GM12891 (cell line): ENCODE data around the gene SFTPA1.

Source experiments
- POLR2A ChIP-seq: IDR thresholded peaks from 2 replicates; pipeline ENCODE4 v1.6.1; 2011; ENCODE audit warnings: low read depth, low read length, control low read depth
- POLR2AphosphoS5 ChIP-seq: IDR thresholded peaks from 2 replicates; pipeline ENCODE4 v1.6.1; 2011; ENCODE audit warnings: low read depth, low read length, control low read depth
- SPI1 ChIP-seq: IDR thresholded peaks from 2 replicates; pipeline ENCODE4 v1.6.1; 2011; ENCODE audit warnings: low read depth, low read length, control low read depth
- TAF1 ChIP-seq: IDR thresholded peaks from 2 replicates; pipeline ENCODE4 v1.6.1; 2011; ENCODE audit warnings: low read depth, low read length, control low read depth

GRCh38 chr10:79615577-79615976 is 4.8 kb downstream of the SFTPA1 start:
- TF ChIP-seq POLR2AphosphoS5 (no peak), POLR2A (no peak), SPI1 (no peak), TAF1 (no peak)
